Measurements from ENCODE around the gene IQGAP1.
"Not testable (repeated sequence)": the region's sequence is repeated elsewhere in the genome, so short reads cannot be mapped to it uniquely, and the experiment has no call there.

The IQGAP1 gene

GRCh38 chr15:90412356-90413194, 24.5 kb downstream of the IQGAP1 start:
- DNase-seq = no peak

- DNase-seq = no peak
These were observed 25.7 kb downstream of the IQGAP1 start for GRCh38 chr15:90413411-90414379.

DNA sequence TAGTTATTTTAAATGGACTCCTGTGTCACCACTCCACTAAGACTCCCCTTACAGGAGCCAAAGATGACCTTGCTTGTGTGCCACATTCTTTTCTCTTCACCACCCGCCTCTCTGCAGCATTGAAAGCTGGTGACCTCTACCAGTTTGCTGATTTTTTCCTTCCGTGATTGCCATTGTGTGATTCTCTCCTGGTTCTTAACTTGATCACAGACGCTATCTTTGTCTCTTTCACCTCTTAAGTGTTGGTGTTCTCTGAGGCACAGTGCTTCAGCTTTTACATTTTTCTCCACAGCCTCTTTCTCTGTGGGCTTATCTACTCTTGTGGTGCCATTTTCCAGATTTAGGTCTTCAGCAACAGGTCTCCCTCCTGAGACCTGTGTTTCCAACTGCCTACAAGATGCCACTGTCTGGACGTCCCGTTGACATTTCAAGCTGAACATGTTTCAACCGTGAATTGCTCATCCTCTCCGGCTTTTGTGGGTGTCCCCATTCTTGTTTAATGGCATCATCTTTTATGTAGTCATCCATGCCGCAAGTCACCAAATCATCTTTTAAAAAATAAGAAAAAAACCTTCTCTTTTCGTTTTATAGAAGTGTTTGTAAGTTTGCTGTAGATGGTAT, 26.5 kb downstream of the IQGAP1 start:
- DNase-seq = no peak

- DNase-seq = not testable (repeated sequence)
These were observed 28.0 kb downstream of the IQGAP1 start for GRCh38 chr15:90416052-90416451.

GRCh38 chr15:90418627-90419026, 30.6 kb downstream of the IQGAP1 start:
- DNase-seq = no peak

DNA sequence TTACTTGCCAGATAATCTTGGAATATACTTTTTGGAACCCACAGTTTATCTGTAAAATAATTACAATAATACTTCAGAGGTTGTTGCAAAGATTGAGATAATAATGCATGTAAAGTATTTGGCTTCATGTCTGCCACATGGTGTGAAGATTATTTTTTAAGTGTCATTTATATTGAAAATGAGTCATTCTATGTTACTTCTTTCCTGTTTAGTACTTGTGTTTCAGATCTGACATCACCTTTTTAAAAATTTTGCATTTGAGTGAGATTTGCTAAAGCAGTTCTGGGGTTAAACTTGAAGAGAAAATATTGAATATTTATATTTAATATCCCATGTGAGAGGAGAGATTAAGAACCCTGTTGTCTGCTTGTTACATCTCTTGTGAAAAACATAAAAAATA, 31.2 kb downstream of the IQGAP1 start:
- no peak for DNase-seq

DNA sequence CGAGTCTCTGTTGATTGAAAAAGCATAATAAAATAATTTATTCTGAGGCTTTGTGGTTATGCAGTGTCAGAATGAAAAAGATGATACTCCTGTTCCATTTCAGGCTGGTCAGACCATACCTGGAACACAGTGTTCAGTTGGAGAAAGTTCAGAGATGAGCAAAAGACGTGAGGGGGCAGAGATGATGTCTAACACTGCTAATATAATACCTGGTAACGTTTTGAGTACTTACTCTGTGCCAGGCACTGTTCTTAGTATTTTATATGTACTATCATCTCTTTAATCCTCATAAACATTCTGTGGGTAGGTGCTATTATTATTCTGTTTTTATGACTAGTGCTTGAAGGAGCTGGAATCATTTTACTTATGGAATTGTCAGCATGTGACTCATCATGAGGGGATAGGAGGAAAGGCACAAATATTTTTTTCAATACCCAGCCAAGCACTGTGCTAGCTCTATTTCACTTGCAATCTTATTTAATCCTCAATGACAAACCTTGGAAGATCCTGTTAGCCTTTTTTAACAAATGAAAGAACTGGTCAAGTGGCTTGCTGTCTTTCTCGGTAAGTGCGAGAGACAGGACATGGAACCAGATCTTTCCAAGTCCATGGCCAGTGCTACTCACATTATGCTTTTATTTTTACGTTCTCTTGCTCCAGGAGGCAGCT, 31.8 kb downstream of the IQGAP1 start:
- DNase-seq = no peak

GRCh38 chr15:90420451-90420850, 32.4 kb downstream of the IQGAP1 start:
- DNase-seq = no peak

DNA sequence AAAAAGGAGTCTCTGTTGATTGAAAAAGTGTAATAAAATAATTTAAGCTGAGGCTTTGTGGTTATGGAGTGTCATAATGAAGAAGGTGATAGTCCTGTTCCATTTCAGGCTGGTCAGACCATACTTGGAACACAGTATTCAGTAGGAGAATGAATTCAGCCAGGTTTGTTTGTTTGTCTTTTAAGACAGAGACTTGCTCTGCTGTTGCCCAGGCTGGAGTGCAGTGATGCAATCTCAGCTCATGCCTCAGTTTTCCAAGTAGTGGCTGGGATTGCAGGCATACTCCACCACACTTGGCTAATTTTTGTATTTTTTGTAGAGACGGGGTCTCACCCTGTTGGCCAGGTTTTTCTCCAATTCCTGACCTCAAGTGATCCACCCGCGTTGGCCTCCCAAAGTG, 33.5 kb downstream of the IQGAP1 start:
- no peak for DNase-seq

DNA sequence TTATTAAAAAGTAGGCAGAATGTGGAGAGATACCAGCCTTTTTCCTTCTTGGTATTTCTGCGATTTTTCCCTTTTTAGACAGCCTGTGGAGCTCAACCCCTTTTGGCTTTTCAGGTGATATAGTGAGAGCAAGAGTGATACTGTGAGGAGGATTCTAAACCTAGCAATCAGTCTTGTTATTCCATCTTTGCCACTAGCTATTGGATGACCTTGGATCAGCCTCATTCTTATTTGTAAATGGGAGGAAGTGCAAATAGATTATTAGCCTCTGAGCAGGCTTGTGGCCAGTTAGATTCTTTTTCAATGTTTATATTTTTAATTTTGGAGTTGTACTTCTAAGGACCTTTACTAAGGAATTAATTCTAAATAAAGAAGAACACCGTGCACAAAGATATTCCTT, 34.0 kb downstream of the IQGAP1 start:
- DNase-seq = no peak

DNA sequence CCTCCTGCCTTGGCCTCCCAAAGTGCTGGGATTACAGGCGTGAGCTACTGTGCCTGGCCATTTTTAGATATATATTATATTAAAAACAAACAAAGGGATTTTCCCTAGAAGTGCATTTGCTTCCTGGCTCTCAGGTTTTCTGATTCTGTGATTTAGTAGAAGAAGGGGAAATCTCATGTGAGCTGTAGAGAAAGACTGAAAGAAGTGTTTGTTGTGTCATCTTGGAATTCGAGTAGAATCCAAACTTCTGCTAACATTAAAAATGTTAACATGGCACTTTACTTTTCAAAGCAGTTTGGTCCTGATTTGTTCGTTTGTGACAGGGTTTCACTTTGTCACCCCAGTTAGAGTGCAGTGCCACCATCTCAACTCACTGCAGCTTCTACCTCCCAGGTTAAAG, 34.9 kb downstream of the IQGAP1 start:
- no peak for DNase-seq

DNA sequence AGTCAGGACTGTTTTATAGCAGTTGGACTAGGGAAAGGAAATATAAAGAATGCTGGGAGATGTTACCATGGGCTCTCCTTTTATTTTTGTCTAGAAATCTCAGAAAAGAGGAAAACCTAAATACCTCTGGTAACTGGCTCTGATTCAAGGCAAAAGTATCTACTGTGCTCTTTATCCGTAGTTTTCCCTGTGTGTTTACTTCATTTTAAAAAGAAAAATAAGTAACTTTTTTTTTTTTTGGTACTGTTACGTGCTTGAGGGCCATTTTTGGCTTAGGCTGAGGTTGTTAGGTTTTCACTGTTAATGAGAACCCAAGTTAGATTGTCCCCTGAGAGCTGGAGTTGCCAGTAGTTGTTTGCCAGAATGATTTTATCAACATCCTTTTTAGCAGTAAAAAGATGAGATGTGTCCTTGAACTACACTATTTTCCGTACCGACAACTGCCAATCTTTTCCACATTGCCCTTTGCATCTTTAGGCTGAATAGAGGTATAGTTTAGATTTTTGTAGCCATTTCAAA, 35.8 kb downstream of the IQGAP1 start:
- no peak for DNase-seq

DNA sequence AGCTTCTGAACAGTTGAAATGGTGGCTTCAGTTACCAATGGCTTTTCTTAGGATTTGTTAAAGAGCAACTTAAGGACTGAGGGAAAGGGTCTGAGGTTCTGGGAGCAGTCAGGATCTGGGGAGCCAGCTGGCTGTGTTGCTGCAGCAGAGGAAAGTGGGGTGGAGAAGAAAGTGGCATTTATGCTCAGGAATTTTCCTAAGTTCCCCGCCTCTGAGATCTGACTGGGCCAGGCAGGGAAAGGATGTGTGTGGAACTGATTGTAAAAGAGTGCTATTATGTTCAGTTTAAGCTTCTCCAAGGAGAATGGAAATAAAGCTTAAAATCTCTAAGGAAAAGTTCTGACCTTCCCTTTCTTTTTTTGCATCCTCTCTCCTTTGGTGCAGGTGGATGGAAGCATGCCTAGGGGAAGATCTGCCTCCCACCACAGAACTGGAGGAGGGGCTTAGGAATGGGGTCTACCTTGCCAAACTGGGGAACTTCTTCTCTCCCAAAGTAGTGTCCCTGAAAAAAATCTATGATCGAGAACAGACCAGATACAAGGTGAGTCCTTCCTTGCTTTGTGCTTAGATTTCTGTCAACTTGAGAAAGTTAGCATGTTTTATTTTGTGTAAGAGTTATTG, 37.8 kb downstream of the IQGAP1 start:
- DNase-seq = no peak

DNA sequence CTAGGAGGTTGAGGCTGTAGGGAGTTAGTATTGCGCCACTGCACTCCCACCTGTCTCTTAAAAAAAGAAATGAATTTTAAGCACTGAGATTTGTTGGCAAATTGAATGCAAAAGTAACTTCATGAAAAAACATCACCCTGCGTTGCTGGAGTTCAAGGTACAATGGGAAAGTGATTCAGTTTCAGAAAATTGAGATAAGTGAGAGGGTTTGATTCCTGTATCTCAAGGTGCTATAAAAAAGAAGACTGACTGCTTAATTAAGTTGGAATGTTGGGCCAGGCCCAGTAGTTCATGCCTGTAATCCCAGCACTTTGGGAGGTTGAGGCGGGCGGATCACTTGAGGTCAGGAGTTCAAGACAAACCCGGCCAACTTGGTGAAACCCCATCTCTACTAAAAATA, 39.1 kb downstream of the IQGAP1 start:
- no peak for DNase-seq

DNA sequence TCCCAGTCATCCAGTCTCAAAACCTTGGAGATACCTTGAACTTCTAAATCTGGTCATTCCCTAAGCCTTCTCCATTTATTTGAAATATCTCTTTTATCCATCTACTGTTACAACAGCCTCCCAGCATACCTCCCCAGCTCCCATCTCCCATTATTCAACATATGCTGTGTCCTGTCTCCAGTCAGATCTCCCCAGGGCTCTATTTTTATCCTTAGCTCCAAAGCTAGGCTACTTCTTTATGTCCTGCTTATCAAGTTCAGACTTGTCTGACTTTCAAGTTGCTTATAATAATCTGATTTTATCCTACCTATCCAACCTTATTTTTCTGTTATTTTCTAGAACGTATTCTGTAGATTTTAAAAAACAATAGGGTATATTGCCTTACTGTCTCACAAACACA, 44.2 kb downstream of the IQGAP1 start:
- no peak for DNase-seq

DNA sequence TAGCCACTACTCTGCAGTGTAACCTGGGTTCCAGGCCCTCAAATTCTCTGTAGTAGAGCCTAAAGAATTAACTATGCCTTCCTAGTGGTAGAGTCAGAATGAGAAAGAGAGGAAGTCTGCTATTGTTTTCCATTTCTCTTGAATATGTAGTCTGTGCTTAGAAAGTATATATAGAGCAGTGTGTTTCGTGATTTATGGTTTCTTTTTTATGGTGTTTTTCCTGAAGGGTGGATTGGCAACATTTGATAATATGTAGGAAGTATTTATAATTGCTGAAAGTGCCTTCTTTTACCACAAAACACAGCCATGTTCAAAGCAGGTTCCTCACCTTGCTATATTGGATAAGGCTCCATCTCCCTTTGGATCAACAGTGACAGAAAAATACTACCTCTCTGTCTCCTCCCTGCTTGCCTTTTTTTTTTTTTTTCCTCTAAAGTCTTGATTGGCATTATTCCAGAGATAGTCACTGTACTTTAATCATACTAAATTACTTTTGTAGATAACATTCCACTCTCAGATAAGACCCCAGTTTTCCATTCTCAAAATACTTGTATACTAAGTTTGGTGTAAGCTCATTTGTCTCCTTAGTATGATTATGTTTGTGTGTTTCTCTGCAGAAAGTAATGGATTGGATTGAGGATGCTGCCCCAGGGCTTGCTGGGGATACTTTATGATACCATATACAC, 47.8 kb downstream of the IQGAP1 start:
- no peak for DNase-seq

- no peak for DNase-seq
These were observed 48.9 kb downstream of the IQGAP1 start for GRCh38 chr15:90436952-90437351.

GRCh38 chr15:90437516-90437915, 49.5 kb downstream of the IQGAP1 start:
- DNase-seq = no peak

DNA sequence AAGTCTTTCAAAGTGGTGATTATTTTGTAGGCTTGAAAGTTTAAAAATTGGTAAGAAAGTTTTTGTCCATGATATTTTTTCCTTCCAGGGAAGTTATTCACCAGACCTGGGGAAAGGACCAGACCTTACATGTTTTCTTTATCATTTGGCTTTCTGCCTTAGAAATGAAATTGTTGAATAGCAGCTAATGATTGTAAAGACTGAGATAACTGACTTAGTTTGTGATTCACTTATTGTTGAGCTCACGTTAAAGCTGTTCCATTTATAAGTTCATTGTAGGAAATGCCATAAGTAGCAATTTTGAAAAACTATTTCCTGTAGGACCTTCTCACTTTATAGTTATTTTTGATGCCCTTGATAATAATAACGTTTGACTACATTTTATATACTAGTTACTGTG, 51.9 kb downstream of the IQGAP1 start:
- DNase-seq = no peak

GRCh38 chr15:90441027-90441426, 53.0 kb downstream of the IQGAP1 start:
- no peak for DNase-seq

DNA sequence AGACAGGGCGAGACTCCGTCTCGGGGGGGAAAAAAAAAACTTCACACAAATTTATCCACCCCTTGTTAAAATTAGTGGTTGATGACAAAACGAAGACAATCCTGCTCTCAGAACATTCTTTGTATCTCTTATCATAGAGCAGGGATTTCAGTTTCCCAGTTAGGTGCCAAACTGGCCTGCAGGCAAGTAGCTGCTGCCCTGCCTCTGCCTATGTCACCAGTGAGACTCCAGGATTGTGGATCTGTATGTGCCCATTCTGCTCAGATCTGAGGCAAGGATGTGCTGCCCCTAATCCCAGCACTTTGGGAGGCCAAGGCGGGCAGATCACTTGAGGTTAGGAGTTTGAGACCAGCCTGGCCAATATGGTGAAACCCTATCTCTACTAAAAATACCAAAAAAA, 54.4 kb downstream of the IQGAP1 start:
- no peak for DNase-seq

Data from NCI-H2081 treated with DMSO at 0.1 percent for 48 hours (cell line).